ENCODE results near the gene CNOT2. TPM values are rescaled to one million over a fixed set of nuclear protein-coding genes. Genes with fewer than 3 reads are reported as not detected.
"Not testable (repeated sequence)": the region's sequence is repeated elsewhere in the genome, so short reads cannot be mapped to it uniquely, and the experiment has no call there.

The CNOT2 gene
- polyA plus RNA-seq, 1 donor = 75.1 TPM

DNA sequence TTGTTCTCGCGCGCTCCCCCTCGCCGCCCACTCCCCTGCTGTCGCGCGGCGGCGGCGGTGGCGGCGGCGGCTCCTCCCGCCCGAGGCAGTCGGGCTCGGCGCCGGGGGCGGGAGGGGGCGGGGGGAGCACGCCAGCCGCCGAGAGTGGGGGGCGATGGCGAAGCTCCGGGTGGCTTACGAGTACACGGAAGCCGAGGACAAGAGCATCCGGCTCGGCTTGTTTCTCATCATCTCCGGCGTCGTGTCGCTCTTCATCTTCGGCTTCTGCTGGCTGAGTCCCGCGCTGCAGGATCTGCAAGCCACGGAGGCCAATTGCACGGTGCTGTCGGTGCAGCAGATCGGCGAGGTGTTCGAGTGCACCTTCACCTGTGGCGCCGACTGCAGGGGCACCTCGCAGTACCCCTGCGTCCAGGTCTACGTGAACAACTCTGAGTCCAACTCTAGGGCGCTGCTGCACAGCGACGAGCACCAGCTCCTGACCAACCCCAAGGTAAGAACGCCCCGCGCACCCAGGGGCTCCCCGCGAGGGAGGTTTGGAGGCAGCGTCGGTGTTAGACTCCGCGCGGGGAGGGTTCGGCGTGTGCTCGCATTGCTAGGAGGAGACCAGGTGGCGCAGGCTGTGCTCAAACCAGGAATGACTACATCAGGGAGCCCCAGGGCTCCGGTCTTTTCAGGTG lies 123.5 kb downstream of the CNOT2 start:
- DNase-seq = peak; percentile 40

DNA sequence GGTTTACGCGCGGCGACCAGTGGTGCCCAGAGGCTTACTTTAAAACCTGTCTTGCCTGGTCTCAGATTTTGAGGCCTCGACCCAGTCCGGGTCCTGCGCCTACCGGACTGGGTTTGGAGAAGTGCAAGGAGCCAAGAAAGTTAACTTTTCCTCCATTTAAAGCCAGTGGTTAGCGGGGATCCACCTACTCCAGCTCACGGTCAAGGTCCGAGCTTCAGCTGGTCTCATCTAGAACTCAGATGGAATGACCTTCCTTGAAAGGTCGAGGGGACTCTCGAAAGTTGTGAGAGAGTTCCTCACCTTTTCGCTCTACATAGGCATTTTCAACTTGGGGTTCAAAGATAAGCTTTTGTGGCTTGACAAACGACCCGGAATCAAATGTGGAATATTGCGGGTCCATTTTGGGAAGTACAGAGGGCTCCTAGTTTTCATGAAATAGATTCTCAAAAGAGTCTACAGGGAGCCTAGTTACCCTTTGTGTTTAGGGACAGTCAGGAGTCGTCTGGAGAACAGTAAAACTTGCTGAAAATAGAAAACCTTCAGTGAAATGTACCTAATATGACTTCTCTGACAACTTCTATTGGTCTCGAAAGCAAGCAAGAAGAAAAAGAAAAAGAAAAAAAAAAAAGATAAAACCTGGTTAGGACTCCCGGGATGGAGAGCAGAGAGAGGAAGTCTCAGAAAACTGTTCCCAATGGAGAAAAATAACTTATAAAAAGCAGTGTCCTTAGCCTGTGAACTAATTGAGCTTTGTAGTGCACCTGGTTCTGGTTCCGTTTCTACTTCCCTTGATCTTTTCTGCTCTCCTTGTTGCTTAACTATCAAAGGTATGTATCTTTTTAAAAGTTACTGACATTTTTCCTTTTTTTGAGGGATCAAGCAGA lies 124.3 kb downstream of the CNOT2 start:
- peak; percentile 24 for DNase-seq

DNA sequence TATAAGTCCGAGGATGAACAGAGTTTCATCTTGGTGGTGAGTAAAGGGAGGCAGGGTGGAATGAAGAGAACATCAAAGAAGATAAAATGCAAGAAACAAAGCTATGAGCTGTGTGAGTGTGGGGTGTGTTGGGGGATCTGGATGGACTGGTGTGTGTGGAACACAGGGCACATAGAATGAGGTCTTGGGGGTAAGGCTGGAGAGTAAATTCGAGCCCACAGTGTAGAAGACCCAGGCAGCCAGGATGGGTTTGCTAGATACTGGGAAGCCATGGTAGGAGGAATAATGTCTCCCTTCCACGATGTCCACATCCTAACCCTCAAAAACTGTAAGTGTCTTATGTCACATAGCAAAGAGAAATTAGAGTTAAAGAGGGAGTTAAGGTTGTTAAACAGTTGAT lies 129.6 kb downstream of the CNOT2 start:
- DNase-seq = no peak

DNA sequence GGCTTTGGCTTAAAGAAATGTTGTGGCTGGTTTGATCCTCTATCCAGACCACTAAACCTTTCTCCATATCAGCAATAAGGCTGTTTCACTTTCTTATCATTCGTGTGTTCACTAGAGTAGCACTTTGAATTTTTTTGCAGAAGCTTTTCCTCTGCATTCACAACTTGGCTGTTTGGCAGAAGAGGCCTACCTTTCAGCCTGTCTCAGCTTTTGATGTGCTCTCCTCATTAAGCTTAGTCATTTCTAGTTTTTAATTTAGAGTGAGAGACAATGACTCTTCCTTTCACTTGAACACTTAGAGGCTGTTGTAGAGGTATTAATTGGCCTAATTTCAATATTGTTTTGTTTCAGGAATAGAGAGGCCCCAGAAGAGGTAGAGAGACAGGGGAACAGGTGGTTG lies 136.6 kb downstream of the CNOT2 start:
- no peak for DNase-seq

DNA sequence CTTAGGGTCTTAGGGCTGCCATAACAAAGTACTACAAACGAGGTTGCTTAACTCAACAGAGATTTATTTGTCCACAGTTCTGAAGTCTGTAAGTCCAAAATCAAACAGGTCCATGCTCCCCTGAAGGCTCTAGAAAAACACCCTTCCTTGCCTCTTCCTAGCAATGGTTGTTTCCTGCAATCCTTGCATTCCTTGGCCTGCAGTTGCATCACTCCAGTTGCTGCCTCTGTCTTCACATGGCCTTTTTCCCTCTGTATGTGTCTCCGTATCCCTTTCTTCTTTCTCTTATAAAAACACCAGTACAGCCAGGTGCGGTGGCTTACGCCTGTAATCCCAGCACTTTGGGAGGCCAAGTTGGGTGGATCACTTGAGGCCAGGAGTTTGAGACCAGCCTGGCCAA lies 140.3 kb downstream of the CNOT2 start:
- DNase-seq = no peak

DNA sequence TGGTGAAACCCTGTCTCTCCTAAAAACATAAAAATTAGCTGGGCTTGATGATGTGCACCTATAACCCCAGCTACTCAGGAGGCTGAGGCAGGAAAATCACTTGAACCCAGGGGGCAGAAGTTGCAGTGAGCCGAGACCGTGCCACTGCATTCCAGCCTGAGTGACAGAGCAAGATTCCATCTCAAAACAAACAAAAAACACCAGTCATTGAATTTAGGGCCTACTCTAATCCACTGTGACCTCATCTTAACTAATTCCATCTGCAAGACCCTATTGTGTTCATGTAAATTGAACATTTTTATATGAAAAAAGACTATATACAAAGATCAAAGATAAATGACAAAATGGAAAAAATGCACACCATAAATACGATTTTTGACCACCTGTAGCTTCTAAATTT lies 140.7 kb downstream of the CNOT2 start:
- DNase-seq = no peak

DNA sequence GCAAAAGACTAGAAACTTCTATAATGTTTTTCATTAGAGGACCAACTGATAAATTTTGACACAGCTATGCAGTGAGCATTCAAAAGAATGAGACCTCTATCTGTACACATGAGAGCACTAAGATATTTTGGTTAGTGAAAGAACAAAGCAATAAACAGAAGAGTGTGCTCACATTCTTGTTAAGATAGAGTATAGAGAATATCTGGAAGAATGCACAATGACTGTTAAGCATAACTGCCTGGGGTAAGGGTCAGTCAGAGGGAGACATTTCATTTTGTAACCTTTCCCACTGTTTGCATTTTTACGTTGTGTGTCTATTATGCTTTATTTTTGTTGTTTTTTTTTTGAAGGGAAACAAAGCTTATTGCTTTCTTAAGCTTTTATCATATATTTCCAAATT lies 143.5 kb downstream of the CNOT2 start:
- DNase-seq = no peak

DNA sequence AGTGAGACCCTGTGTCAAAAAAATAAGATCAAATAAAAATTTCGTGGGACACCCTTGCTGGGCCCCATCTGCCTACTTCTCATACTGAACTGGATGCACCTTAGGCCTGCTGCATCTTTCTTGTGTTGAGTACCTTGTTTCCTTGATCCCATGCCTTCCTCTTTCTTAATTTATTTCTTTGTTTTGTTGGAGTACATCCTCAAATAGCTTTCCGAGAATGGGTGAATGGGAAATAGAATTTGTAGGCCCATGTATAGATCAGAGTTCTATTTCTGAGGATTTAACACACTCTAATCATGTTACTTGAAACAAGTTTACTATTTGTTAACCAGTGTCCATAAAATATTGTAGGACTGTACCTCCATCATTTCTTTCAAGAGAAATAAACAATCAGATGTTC lies 146.4 kb downstream of the CNOT2 start:
- no peak for DNase-seq

DNA sequence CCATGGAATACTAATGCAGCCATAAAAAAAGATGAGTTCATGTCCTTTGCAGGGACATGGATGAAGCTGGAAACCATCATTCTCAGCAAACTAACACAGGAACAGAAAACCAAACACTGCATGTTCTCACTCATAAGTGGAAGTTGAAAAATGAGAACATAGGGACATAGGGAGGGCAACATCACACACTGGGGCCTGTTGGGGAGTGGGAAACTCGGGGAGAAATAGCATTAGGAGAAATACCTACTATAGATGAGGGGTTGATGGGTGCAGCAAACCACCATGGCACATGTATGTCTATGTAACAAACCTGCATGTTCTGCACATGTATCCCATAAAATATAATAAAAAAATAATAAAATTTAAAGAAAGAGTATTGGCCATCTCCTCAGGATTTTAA lies 149.4 kb downstream of the CNOT2 start:
- not testable (repeated sequence) for DNase-seq

DNA sequence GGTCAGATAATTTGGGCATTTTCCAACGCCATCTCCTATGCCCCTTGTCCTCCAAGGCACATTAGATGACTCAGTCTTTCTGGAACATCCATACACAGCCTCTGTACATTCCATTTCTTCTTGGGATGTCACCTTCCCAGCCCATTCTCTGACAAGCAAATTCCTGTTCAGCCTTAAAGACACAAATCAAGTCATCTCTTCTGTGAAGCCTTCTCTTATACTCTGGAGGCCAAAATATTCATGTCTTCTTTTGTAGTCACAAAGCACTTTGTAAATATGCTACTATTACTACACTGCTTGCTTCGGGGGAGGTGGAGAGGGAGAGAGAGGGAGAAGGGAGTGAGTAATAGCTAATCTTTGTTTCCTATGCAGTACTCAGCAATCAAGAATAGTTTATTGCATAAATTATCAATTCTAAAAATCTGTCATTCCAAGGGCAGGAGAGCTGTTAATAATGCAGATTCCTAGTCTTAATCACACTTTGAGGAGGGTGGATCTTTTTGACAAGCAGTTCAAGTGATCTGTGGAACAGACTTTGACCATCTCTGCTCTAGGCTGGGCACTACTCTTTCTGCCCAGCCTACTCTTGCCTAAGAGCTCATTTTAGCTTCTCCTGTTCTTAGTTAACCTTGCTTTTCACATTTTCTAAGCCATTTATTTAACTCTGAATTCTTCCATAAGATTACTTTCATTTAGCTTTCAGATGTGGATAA lies 150.7 kb downstream of the CNOT2 start:
- DNase-seq = no peak

DNA sequence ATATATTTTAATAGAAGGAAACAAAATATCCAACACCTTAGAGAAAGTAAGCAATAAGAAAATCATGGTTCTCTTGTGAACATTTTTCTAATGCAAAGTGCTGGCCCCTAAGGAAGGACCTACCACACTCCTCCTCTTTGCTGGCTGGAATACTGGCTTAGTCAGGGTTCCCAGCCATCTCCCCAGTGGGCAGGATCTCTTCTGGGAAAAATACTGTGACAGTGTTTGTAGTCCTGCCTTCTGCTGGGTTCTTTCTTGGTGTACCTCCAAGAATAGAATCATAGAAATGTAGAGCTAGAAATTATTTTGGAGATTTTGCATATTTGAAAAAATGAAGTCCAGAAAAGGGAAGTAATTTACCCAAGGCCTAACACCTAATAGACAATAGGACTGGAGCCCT lies 154.8 kb downstream of the CNOT2 start:
- DNase-seq = no peak

DNA sequence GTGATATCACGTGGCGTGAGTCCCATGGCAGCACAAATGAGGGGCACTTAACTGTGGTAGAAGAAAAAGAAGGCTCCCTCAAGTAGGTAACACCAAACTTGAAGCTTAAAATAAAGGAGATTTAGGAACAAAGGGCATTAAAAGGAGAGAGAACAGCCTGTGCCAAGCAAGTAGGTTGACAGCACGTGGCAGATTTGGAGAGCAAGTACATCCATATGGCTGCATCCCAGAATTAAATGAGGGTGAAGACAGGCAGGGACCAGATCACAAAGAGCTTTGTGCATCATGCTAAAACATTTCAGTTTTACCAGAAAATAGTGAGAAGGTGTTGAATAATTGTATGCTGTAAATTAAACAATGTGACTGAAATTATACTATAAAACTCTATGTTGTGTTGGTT lies 155.6 kb downstream of the CNOT2 start:
- DNase-seq = no peak

DNA sequence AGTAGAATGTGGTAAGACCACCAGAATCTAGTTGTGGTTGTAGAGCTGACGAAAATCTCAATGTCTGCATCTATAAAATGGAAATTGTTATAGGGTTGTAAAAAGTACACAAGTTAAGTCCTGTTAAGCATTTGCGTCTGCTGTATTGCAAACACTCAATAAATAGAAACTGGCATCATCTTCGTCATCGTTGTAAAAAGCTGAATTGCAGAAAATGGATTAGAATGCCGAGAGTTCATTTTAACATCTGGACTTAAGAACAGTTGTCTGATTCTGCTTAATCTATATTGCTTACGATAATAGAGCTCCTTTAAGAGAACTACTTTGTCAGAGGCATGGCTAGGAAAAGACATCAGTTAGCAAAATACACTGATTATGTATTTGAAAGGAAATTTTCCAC lies 156.1 kb downstream of the CNOT2 start:
- DNase-seq = no peak

DNA sequence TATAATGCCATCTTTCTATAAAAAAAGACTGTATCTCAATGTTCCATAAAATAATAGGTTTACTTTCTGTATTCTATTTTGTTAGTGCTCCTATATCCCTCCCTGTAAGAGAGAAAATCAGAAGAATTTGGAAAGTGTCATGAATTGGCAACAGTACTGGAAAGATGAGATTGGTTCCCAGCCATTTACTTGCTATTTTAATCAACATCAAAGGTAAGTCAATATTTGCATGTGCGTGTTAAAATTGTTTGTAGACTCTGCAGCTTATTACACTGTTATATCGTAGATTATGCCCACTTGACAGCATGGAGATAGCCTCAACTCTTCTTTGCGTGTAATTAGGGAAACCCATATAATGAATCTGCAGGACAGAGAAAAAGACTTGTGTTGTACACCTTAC lies 156.9 kb downstream of the CNOT2 start:
- DNase-seq = no peak

DNA sequence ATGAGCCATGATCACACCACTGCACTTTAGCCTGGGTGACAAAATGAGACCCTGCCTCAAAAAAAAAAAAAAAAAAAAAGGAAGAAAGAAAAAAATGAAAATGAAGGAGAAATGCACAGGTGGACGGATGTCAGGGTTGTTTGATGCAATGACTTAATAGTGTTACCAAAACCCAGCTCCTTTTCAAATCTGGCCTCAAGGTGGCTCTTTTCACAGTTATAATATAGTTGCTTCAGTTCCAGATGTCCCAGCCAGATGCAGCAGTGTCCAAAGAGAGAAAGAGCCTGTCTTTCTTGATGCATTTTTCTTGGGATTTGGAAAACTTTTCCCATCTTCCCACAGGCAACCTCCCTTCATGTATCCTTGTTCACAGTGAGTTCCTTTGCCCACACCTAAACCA lies 159.4 kb downstream of the CNOT2 start:
- no peak for DNase-seq

DNA sequence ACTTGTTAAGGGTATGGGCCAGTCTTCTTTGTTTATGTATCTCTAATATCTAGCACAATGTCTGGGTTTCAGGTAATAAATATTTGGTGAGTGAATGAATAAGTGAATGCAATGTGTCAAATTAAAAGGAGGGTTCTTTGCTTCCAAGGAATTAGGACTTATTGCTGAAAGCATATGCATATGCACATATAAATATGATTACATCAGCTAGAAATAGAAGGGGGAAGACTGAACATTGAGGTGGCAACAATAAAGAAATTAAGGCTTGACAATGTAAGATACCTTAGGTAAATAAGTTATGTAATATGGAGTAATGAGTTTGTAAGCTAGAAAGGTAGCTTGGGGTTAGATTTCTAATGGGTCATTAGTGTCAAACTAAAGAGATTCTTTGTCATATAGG lies 160.6 kb downstream of the CNOT2 start:
- DNase-seq = no peak

Other genes with a start within 250 kb of the CNOT2 start
- 14.5 TPM for gene KCNMB4, start 122.9 kb downstream of the CNOT2 start, polyA plus RNA-seq (ENCODE audit: insufficient read length)